Esophagus (tissue), 2 donors: Measurements from ENCODE around the gene UPK3A. TPM values are rescaled to one million over a fixed set of nuclear protein-coding genes. Genes with fewer than 3 reads are reported as not detected.

ENCODE experiments used
- H3K27ac ChIP-seq, 2 donors: one replicate each; pipeline ENCODE4 v1.5.1; 2013; ENCODE audit warnings: low read depth in 2 of 2, mild to moderate bottlenecking in 2 of 2, inconsistent platforms in 1 of 2, low read length in 1 of 2, moderate library complexity in 1 of 2
- H3K27me3 ChIP-seq, 2 donors: one replicate each; pipeline ENCODE4 v1.6.1; 2013; ENCODE audit warnings: low read length in 2 of 2, control low read depth in 1 of 2, mild to moderate bottlenecking in 1 of 2; ENCODE audit not compliant: insufficient read depth in 2 of 2, control insufficient read depth in 1 of 2
- H3K36me3 ChIP-seq, 2 donors: one replicate each; pipeline ENCODE4 v1.6.1; 2013; ENCODE audit warnings: low read length in 1 of 2; ENCODE audit not compliant: control insufficient read depth in 2 of 2, insufficient read depth in 2 of 2
- H3K4me1 ChIP-seq, 2 donors: one replicate each; pipeline ENCODE4 v1.6.1; 2013; ENCODE audit warnings: low read length in 1 of 2; ENCODE audit not compliant: control insufficient read depth in 2 of 2, insufficient read depth in 2 of 2
- H3K4me3 ChIP-seq, 2 donors: one replicate each; pipeline ENCODE4 v1.5.1; 2013; ENCODE audit warnings: low read length in 2 of 2, mild to moderate bottlenecking in 2 of 2, low read depth in 1 of 2, moderate library complexity in 1 of 2
- H3K9me3 ChIP-seq, 2 donors: one replicate each; pipeline ENCODE4 v1.6.1; 2013; ENCODE audit warnings: mild to moderate bottlenecking in 2 of 2, low read depth in 1 of 2, low read length in 1 of 2, moderate library complexity in 1 of 2; ENCODE audit not compliant: control insufficient read depth in 2 of 2, insufficient read depth in 1 of 2
- WGBS, 2 donors: extraction: QIAGEN DNeasy Blood & Tissue Kit; methylation state at CpG; one replicate each; pipeline ENCODE4 v1.1.7; 2013; 5-methylcytosine and 5-hydroxymethylcytosine counted together
- polyA plus RNA-seq, 2 donors: library from polyadenylated mRNA; stranded (reverse); fragments of 200-250 nt; gene quantifications; one replicate each; pipeline ENCODE4 v1.2.3, GENCODE V29; 2013
- donor health status: healthy with polysubstance abuse.
- donor health status: Bipolar disorder and iron deficiency.

UPK3A gene
- not detected for polyA plus RNA-seq

DNA sequence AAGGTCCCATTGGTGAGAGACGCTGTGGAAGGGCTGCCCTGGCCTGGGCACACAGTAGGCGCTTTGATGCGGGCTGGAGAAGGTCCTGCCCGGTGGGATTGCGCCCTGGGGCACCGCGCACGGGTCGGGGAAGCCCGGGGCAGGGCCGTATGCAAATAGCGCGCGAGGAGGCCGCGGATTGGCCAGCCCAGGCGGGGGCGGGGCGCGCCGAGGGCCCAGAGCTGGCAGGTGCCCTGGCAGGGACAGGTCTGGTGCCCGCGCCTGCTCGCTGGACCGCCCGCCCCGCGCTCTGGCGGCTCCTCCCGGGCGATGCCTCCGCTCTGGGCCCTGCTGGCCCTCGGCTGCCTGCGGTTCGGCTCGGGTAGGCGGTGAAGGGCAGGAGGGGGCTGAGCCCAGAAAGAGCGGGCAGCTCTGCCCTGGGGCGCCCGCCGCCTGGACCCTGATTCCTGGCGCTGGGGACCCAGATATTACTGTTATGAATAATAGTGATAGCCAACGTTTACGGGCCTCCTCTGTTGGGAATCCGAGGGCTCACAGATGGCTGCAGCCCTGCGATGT, at the start of gene UPK3A:
UPK3A (plus strand) TSS at position 245 of the 558 bp plus-strand sequence; CDS start at position 310, 65 bp downstream.
- H3K27me3 ChIP-seq = no peaks in the 10 kb centered on the region
- WGBS, 2 donors = 9 to 16% methylated on average over 38 to 46 of the region's 46 CpGs
- peaks cover 2 to 5% of the 10 kb centered on the region in 2 donors for H3K4me1 ChIP-seq
- no peak within 1 kb of the TSS for H3K27ac ChIP-seq
- no peaks in the 10 kb centered on the region for H3K9me3 ChIP-seq
- H3K4me3 ChIP-seq = no peak within 1 kb of the TSS
- H3K36me3 ChIP-seq = no peaks in the 10 kb centered on the region

DNA sequence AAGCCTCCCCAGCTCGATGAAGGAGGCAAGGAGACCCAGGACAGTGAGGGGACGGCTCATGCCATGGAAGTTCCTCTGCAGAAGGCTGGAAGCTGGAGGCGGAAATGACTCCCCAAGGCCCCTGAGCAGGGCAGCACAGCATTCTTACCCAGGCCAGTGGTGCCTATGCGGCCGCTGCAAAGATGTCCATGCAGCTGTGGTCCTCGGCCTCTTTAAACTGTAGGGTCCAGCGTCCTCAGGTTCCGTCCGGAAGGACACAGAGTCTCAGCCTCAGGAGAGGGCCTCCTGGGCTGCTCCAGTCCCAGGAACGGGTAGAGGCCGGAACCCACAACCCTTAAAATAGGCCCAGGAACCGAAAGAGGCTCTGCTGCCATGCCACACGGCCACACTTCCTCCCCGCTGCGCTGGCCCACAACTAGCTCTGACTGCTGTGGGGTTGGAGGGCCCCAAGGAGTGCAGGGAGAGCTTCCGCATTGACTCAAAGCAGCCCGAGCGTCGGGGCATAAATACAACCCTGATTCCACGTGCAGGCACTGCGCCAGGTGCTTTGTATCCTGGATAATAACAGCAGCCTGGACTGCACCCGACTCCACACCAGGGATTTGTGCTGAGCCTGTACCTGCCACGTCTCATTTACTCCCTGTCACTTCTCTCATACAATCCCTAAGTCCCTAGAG, 49.5 kb upstream of the UPK3A start:
- peaks cover 4 to 21% of the 10 kb centered on the region in 2 donors for H3K4me1 ChIP-seq
- no peaks in the 10 kb centered on the region for H3K9me3 ChIP-seq
- no peak overlapping the region for H3K4me3 ChIP-seq
- peak overlapping the region in 1 of 2 donors; percentile 44 for H3K27ac ChIP-seq
- H3K36me3 ChIP-seq = peaks cover 0 to 8% of the 10 kb centered on the region in 2 donors
- H3K27me3 ChIP-seq = no peaks in the 10 kb centered on the region
- WGBS, 2 donors = 75 to 76% methylated on average over 23 of the region's 23 CpGs

DNA sequence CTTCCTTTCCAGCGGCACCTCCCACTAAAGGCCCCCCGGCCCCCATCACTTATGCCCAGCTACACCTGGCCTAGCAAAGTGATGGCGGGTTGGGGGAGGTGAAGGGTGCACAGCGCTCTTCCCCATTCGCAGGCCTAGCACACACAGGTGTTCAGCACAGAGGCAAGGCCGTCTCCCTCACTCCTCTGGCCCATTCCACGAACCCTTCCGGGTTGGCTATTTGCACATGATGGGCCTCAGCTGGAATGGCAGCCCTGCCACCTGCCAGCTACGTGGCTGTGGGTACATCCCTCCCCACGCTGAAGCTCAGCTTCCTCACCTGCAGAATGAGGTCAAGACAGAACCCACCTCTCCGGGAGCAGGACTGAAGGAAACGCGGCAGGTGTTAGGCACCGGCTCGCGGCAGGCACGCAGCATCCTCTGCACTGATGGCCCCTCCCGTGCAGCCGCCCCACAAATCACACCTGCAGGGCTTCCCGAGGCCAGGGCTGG, 48.9 kb upstream of the UPK3A start:
- Histone ChIP-seq H3K36me3 (peaks cover 0 to 8% of the 10 kb centered on the region in 2 donors), H3K4me1 (peaks cover 7 to 21% of the 10 kb centered on the region in 2 donors), H3K9me3 (no peaks in the 10 kb centered on the region), H3K27me3 (no peaks in the 10 kb centered on the region), H3K4me3 (no peak overlapping the region), H3K27ac (no peak overlapping the region)
- 72 to 84% methylated on average over 20 of the region's 20 CpGs for WGBS, 2 donors

DNA sequence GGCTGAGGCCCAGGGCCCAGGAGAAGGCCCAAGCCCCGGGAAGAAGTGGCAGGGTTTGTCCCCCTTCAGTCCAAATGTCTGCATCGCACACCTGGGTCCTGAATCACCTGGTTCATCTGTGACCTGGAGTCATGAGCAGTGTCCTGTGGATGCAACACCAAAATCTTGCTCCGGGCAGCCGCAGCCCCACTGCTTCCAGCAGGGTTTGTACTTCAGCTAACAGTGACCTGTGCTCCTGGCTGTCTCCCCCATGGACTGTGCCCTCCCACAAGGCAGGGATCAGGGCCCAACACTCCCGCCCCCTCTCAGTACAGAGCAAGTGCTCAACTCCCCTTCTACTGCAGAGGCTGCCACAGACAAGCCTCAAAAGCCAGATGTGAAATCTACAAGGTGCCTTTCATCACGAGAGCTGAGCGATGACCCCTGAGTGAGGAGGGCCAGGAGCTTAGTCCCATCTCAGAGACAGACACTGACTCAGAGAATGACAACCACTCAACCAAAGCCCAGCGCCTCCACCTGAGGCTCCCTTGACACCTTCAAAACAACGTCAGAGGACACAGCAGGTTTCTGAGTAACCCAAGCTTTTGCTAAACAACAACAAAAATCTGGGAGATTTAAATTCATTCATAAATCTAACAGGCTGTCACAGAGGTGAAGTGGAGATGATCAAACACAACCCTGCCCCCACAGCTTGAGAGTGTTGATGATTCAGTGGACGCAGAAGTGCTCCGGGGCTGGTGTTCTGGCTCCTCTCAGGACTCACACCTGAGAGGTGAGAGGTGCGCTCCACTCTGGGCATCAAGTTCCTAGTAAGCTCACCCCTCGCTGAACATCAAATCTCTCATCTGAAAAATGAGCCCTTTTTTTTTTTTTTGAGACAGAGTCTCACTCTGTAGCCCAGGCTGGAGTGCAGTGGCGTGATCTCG, 47.4 kb upstream of the UPK3A start:
- peaks cover 7 to 23% of the 10 kb centered on the region in 2 donors for H3K4me1 ChIP-seq
- peaks cover 0 to 7% of the 10 kb centered on the region in 2 donors for H3K36me3 ChIP-seq
- WGBS, 2 donors = 87 to 88% methylated on average over 15 of the region's 15 CpGs
- no peak overlapping the region for H3K27ac ChIP-seq
- no peaks in the 10 kb centered on the region for H3K9me3 ChIP-seq
- H3K27me3 ChIP-seq = no peaks in the 10 kb centered on the region
- no peak overlapping the region for H3K4me3 ChIP-seq

DNA sequence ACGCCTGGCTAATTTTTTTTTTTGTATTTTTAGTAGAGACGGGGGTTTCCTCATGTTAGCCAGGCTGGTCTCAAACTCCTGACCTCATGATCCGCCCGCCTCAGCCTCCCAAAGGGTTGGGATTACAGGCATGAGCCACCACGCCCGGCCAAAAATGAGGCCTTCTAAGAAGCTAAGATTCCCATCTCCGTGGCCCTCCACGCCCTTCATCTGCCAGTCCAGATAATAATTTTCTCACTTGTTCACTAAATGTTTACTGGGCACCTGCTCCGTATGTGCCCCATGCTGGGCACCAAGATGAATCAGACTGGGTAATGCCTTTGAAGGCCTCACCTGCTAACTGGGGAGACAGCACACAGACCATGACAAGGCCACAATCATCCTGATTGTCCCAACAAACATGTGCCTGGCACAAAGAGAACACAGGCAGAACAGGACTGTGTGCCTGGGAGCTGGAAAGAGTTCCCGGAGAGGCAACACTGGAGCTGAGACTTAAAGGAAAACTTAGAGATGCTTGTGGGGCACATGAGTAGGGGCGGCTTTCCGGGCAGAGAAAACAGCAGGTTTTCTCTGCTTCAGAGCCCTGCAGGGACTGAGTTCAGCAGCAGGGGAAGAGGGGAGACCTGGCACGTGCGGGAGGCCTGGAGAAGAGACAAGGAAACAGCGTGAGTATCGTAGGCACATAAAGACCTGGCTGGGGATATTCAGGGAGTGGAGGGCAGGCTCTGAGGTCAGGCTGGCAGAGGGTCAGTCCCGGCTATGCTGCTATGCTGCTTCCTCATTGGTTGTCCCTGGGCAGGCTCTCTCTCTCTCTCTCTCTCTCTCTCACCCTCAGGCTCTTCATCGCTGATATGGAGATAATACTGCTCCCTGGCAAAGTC, 46.4 kb upstream of the UPK3A start:
- Histone ChIP-seq H3K4me3 (no peak overlapping the region), H3K27me3 (no peaks in the 10 kb centered on the region), H3K9me3 (no peaks in the 10 kb centered on the region), H3K36me3 (peaks cover 0 to 5% of the 10 kb centered on the region in 2 donors), H3K4me1 (peaks cover 7 to 23% of the 10 kb centered on the region in 2 donors), H3K27ac (no peak overlapping the region)
- WGBS, 2 donors = 86 to 88% methylated on average over 17 to 18 of the region's 18 CpGs

DNA sequence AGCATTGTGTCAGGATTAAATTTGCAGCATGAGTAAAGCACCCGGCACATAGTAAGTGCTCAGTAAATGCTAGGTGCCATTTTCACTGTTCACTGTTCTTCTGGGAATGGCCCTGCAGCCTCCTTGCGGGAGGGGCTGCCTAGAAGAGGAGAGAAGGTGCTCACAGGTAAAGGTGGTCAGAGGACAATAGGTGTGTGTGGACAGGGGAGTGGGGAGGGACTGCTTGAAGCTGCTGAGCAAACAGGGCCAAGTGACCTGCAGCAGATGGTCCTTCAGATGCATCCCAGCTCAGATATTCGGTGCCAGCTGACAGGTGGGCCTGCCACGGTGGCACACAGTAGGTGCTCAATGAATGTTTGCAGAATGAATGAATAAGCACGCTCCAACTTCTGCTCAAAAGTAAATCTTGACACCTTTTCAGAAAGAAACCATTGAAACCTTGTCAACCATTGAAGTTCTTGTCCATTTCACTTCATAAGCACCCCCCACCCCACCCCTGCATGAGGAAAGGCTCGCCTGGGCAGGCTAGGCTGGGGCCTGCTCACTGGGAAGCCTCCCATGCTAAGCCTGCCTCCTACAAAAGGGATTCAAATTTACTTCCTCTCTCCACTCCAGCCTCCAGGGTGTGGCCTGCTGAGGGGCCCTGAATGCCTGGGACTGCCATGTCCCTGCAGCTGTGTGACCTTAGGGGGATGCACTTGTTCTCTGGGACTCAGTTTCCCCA, 45.6 kb upstream of the UPK3A start:
- peaks cover 7 to 23% of the 10 kb centered on the region in 2 donors for H3K4me1 ChIP-seq

DNA sequence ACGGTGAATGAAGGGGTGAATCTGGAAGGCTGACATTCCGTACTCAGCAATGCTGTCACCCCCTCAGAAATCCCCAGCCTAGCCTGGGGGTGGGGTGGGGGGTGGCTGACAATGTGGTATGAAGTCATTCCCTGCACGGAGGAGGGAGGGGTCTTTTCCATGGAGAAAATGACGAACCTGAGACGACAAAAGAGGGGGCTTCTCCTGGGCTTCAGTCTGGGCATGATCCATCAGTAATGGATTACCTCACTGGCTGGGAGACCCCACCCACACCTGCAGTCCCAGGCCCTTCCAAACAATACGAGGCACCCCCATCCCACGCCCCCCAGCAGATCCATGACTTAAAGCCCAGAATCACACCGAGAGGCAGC, 45.1 kb upstream of the UPK3A start:
- 24 to 35% methylated on average over 8 of the region's 8 CpGs for WGBS, 2 donors
- Histone ChIP-seq H3K36me3 (peaks cover 0 to 5% of the 10 kb centered on the region in 2 donors), H3K4me1 (peaks cover 7 to 23% of the 10 kb centered on the region in 2 donors), H3K27ac (no peak overlapping the region), H3K27me3 (no peaks in the 10 kb centered on the region), H3K4me3 (peak overlapping the region; percentile 71 to 87), H3K9me3 (no peaks in the 10 kb centered on the region)

More for the DNA sequence above, 45.6 kb upstream of the UPK3A start:
- H3K36me3 ChIP-seq = peaks cover 0 to 5% of the 10 kb centered on the region in 2 donors
- H3K27ac ChIP-seq = no peak overlapping the region
- H3K27me3 ChIP-seq = no peaks in the 10 kb centered on the region
- H3K9me3 ChIP-seq = no peaks in the 10 kb centered on the region
- peak overlapping the region in 1 of 2 donors; percentile 71 for H3K4me3 ChIP-seq
- WGBS, 2 donors = 67 to 72% methylated on average over 6 of the region's 6 CpGs

DNA sequence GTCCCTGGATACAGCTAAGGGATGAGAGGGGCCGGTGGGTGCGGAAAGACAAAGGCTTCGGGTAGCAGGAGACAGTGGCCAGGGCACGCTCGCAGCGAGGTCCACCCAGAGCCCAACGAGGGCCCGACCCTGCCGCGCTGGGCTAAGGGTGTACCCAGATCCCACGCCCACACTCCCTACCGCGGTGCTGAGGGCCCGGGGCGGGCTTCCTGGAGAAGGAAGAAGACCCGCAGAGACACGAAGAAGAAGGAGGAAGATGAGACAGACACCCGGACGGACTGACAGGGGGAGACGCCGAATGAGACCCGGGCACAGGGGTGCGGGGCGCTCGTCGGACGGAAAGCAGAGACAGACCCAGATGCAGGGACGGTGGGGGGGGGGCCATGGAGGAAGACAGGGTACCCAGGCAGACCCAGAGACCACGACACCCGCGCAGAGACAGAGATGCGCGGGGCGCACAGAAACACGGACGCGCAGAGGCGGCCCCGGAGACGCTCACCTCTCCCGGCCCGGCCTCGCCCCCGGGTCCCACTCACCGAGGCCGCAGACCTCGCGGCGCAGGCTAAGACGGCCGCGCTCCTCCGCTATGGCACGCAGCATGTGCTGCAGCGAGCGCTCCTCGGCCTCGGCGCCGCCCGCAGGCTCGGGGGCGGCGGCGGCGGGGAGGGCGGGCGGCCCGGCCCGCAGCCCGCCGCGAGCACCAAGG, 44.5 kb upstream of the UPK3A start:
- 1% methylated on average over 67 to 73 of the region's 73 CpGs for WGBS, 2 donors
- Histone ChIP-seq H3K27me3 (no peaks in the 10 kb centered on the region), H3K27ac (peak overlapping the region; percentile 21 to 73), H3K4me1 (peaks cover 6 to 23% of the 10 kb centered on the region in 2 donors), H3K36me3 (peaks cover 0 to 5% of the 10 kb centered on the region in 2 donors), H3K4me3 (peak overlapping the region; percentile 71 to 87), H3K9me3 (no peaks in the 10 kb centered on the region)
